NCI-H2171 (cell line): Measurements from ENCODE around the gene CTBP1.
A peak's percentile ranks its signal among the peaks of the same experiment; 100 is the strongest.

Experiments
- DNase-seq: peaks from one replicate; lab custom pipeline; 2025; lab: John Stamatoyannopoulos, UW

Gene CTBP1

DNA sequence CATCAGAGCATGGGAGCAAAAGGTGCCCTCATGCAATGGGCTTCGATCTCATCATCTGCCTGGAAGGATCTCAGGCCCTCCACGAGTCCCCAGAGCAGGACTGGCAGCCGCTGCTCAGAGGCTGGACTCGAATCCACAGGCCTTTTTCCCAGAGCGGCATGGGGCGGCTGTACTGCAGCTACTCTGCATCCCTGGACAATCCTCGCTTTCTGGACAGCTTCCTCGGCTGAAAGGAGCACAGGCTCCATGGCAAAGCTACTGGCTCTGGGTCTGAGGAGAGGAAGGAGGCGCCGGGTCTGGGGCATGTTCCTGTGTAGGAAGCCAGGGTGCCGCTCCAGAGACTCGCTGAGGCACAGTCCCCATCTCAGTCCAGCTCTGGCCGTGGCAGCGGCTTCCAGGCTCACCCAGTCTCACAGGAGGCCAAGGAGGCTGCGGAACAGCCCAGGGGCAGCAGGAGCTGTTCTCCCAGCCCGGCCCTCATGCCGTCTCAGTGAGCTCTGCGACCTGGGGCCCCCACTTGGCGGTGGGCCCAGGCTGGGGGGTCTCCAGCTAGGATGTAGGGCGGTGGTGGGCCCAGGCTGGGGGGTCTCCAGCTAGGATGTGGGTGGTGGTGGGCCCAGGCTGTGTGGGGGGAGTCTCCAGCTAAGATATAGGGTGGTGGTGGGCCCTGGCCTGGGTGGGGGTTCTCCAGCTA is 73.8 kb downstream of the CTBP1 start:
- no peak for DNase-seq

DNA sequence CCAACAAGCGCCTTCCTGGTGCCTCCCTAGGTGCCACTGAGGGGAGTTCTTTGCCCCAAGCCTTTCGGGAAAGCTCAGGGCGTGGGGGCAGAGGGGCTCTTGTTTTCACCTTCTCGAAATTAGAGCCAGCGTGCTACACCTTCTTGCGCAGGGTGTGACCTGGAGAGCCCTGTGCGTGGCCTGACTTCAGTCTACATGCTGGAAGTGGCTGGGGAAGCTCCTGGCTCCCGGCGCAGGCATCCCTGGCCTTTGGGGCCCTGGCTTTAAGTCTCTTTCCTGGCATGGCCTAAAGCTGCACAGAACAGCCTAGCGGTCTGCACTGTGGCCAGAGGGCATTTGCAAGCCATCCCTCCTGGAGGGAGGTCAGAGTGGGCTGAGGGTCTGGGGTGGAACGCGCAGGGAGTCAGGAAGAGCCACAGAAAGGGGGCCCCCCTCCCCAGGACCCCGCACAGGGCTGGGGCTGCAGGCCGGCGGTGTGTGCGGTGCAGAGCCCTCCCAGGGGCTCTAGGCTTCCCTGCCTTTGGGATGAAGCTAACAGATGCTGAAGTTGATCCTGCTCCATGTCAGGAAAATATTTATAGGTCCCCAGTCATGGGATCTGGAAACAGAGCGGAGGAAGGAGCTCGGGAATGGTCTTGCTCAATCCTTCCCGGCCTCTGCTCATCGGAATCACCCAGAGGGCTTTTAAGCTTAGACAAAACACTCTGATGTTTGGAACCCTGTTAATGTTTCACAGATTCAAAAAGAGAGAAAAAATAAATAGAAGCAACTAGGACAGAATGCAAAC is 75.8 kb downstream of the CTBP1 start:
- DNase-seq, result no peak

DNA sequence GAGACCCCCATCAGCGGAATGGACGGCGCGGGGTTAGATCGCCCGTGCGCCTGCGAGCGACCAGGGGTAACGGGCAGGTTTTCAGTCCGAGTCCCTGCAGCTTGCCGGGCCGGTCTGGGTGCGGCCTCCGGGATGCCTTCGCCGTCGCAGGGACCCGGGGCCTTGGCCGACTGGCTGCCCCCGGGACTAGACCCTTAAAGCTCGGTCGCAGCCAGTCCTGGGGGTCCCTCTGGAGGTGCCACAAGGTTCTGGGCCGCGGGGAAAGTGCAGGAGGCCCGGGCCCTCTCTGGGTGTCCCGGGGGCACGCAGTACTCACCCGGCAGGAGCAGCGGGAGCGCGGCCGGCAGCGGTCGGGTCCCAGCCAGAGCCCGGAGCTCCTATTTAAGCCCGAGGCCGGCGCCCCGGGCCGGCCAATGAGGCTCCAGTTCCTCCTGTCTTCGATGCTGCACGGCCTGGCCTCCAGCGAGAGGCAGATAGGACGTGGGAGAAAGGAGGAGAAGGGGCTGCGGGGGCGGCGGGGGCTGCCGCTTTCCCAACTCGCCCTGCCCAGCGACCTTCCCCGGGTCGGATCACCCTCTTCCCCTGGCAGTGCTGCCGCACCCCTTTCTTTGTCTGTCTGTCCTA is 76.6 kb downstream of the CTBP1 start, which contains the start of gene SPON2:
TSS of gene SPON2 (minus strand) at position 356 of the 624 bp plus-strand sequence.
- no peak for DNase-seq

DNA sequence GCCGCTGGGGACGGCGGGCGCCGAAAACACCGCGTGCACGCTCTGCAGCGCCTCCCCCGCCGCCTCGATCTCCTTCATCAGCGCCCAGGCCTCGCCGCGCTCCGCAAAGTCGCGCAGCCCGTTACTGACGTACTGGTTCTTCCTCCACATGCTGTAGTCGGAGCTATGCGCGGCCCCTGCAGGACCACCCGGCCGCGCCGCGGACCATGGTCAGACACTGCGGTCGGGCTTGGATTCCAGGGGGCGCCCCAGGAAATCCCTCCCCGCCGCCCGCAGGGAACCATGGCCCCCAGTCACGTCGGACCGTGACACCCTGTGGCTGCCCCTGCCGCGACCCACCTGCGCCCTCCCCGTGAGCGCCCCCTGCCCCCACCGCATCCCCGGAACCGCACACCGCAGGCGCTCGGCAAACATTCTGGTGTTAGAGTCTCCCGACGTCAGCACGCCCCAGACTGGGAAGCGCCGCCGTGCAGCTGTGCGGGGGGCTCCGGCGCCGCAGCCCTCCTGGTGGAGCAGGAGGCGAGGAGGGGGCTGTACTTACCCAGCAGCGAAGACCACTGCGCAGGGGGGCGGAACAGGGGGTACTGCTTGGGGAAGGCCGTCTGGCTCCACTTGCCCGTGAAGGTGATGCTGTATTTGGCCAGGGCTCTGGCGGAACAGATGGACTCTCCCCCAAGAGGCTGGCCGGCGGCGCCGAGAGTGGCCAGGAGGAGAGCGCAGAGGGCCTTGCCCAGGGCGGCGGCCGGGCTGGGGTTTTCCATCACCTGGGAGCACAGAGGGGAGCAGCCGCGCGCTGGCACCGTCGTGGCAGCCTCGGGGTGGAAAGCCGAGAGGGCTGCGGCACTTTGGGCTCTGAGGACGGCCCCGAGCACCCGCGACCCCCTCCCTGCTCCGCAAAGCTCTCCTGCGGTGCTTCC is 77.4 kb downstream of the CTBP1 start:
- DNase-seq, result no peak

DNA sequence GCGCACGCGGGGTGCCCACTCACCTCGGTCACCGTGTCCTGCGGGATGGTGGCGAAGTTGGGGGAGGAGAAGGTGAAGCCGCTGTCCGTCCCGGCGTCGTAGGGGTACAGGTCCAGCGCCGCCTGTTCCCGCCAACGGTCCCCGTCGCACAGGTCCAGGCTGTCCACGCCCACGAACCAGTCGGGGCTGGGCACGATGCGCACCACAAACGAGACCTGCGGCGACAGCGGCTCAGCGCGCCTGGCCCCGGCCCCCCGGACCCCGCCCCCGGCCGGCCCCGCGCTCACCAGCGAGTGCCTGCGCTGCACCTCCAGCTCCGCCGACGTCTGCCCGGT is 78.0 kb downstream of the CTBP1 start:
- no peak for DNase-seq

DNA sequence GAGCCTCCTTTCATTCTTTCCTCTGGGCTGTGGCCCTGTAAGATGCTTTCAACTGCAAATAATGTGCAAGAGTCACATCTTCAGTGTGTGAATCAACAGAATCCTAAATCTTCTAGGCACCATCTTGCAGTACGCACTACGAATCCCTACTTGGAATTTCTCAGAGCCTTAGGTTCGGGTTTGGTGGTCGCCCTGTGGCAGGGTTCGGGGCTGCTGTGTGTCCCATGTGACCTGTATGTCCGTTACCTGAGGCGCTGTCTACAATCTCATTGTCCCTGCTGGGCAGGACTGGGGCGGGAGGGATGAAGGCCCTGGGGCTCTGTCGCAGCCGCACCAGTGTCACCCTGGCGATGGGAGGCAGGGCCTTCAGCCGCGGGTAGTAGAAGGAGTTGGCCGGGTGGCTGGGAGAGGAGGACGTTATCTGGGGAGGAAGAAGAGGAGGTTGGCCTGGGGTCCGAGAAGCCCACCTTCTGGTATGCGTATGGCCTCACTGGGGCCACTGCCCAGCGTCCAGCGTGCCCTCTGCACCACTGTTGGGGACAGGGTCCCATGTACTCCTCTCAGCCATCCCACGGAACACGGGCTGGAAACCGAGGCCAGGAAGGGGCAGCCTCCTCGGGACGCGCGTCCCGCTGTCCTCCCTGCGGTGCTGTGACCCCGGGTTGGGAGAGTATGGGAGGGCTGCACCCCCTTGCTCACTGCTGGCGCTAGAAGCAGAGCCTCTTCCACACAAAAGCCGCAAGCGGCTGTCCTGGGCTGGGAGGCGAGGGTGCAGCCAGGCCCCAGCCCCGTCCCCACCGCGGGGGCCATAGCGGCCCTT is 78.6 kb downstream of the CTBP1 start:
- no peak for DNase-seq

DNA sequence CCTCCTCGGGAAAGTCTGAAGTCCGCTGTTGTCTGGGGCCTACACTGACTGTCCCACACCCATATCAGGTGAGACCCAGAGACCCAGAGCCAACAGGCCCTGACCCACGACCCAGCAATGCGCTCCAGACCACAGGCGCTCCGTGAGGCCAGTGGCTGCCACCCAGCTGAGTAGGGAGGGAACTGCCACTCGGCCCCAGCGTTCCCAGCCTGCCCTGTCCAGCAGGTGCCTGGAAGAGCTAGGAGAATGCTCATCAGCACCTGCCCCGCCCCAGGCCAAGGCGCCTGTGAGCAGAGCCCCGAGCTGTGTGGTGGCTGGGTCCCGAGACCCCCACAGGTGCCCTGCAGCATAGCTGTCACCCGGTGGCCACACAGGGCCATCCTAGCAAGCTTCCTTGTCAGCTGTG is 79.2 kb downstream of the CTBP1 start:
- DNase-seq, result no peak

DNA sequence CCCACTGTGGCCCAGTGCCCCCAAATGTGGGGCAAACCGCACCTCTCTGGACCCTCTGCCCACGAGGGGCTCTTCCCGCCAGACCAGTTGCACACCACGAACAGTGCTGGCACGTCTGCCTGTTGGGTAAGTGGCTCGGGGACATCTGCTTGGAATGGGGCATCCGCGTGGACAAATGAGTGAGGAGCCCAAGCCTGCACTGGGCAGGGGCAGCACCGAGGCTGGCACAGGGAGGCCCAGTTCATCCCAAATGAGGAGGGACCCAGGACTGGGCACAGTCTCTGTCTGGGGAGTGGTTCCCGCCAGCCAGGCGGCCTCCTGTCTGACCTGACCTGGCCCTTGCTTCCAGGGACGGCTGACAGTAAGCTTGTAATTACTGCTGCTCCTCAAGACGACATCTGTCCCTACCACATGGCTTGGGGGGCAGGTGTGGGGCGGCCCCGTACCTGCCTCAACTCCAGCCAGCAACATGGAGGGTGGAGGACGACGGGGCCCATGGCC is 79.7 kb downstream of the CTBP1 start:
- DNase-seq, result no peak

DNA sequence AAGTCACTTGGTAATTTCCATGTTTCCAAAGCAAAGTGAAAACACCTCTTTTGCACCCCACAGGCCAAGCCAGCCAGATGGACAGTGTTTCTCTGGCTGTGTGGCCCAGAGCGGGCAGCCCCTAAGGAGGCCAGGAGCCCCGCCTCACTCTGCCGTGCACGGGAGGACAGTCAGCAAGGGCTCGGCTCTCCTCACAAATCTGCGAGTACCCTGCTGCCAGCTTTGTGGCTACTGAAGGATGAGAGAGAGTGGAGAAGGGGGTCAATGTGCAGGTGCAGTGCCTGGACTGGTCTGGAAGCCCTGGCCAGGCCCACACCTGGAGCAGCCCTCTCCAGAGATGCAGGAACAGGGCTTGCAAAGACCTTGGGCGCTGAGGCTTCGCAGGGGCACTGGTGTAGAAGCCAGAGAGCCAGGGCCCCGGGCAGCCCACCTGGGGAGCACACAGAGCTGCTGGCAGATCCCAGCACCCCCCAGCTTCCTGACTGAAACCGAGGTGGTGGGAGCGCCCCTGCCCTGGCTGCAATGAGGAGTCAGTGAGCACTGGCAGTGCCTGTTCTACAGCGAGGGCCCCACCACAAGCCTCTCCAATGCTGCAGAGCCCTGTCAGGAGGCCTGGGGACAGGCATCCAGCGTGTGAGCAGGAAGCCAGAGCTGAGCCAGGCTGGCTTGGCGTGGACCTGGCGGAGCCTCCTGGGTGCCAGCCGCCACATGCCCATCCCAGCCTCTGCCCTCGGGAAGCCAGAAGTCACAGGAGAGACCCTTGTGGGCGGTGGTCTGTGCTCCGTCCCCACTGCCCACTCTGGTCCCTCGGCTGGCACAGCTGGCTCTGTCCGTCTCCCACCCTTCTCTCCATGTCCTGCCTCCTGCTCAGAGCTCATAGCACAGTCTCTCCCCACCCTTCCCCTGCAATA is 80.5 kb downstream of the CTBP1 start:
- DNase-seq, result no peak

DNA sequence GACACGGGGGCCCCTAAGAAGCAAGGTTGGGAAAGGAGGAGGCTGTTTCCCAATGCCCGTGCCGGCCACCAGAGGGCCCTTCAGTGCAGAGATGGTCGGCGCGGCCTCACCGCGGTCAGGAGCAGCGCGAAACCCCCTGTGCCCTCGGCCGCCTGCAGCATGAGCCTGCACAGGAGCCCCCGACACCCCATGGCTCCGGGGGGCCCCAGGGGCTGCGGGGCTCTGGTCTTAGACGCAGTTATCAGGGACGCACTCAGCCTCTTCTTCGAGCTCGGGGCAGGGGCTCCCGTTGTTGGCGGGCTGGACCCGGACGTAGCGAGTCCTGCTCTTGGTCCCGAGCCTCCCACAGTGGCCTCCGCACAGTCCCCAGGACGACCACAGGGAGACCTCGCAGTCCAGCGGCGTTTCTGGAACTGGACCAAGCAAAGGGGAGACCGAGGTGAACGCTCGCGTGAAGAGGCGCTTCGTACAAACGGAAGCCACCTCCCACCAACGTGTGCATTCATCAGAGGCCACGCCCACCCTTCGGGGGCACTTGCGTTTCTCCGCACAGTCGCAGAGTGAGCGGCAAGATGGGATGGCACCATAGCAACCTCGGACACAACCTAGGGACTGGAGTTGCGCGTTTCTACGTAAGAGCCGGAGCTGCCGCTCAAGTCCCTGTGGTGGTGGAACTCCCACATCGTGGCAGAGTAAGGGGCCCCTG is 81.5 kb downstream of the CTBP1 start:
- peak; percentile 82 for DNase-seq

DNA sequence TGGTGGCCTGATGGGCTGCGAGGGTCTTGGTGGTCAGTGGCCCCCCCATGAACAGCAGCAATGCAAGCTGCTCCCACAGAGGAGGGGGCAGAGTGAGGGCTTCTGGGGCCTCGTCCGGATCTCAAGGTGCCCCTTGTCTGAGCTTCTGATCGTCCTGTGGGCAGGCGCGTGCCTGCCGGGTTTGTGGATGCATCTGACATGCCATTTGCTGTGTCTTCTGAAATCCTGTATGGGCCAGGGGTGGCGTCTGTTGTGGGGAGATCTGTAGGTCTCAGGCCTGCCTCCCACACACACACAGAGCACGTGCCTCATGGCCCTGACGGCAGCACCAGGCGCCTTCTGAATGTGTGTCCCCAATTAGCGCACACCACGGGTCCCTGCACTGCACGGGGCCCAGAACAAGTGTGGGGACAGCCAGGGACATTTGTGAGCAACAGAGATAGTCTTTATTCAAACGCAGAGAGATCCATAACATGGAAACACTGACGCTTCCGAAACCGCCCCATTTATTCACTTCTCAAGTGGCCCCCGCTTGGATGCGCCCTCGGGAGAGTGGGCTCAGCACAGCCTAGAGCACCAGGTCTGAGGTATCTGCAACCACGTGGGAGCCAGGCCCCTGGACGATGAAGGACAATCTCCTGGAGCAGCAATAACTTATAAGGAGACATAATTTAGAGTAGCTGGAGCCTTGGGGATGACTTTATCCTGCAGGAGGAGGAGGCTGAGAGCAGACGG is 82.3 kb downstream of the CTBP1 start:
- no peak for DNase-seq

DNA sequence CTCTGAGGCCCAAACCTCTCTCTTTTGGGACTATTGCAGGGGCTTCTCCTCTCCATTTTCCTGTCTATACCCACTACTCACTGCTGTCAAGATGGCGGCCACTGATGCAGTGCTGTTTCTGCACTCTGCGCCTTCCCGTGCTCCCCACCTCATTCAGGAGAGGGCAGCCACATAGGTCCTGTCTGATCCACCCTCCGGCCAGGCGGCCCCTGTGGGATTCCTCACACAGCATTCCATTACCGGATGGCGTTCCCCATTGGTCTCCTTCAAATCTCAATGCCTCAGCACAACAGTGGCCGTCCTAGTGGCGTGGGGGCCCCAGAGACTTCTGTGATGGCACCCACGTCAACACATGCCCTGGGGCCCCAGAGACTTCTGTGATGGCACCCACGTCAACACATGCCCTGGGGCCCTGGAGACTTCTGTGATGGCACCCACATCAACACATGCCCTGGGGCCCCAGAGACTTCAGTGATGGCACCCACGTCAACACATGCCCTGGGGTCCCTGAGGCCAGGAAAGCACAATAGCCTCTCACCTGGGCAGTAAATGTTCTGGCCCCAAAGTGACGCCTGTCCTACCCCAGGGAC is 83.9 kb downstream of the CTBP1 start:
- DNase-seq, result no peak

DNA sequence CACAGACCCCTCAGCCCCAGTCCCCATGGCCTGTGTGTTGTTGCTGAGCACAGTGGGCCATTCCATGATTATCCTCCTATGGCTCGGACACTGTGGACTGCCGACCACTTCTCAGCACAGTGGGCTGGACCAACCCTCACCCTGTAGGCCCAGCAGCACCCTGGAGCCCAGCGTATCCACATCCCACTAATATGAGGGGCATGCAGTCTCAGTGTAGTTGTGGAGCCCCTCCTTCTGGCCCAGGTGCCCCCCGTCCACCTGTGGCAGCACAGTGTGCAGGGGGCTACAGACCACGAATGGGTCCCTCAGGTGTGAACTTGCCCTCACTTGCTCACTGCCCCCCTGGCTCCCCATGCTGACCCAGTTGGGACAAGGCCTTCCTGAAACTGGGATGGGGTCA is 84.5 kb downstream of the CTBP1 start:
- DNase-seq, result no peak

DNA sequence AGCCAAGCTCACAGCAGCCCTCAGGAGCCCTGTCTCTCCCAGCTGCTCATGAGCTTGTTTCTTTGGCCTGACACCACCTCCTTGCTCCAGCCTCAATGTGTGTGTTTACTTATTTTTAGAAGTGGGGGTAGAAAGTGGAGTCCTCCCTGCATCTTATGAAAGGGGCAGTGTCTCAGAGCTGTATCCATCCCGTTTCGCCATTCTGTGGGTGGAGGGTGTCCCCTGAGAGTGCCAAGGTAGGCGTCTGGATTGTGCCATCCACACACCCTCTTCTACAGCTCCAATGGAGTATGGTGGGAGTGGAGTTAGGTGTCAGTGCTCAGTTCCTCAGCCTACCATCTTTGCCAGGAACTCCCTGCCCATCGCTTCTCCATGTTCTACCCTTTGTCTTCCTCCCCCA is 84.9 kb downstream of the CTBP1 start:
- DNase-seq, result no peak
